GM13976 (cell line): Measurements from ENCODE around the gene PARVB.

Experiments
- DNase-seq: peaks from one replicate; pipeline ENCODE4 v3.0.0; 2012; ENCODE audit warnings: low spot score
- in situ Hi-C: fragments of 300-500 bp; cut with MboI; formaldehyde crosslinking; loops from one replicate; pipeline ENCODE4 v1.12.0; 2022; ENCODE audit warnings: low sequenced_read_pairs, mixed read lengths, inconsistent platforms; ENCODE audit not compliant: unreplicated experiment
- TF ChIP-seq, protein P1 (sequence below): IDR thresholded peaks from 2 replicates; pipeline ENCODE4 v1.5.1; 2012; ENCODE audit warnings: borderline replicate concordance, mild to moderate bottlenecking; ENCODE audit not compliant: insufficient read depth; ENCODE audit errors: extremely low read depth, missing control alignments, control extremely low read depth

PARVB gene

DNA sequence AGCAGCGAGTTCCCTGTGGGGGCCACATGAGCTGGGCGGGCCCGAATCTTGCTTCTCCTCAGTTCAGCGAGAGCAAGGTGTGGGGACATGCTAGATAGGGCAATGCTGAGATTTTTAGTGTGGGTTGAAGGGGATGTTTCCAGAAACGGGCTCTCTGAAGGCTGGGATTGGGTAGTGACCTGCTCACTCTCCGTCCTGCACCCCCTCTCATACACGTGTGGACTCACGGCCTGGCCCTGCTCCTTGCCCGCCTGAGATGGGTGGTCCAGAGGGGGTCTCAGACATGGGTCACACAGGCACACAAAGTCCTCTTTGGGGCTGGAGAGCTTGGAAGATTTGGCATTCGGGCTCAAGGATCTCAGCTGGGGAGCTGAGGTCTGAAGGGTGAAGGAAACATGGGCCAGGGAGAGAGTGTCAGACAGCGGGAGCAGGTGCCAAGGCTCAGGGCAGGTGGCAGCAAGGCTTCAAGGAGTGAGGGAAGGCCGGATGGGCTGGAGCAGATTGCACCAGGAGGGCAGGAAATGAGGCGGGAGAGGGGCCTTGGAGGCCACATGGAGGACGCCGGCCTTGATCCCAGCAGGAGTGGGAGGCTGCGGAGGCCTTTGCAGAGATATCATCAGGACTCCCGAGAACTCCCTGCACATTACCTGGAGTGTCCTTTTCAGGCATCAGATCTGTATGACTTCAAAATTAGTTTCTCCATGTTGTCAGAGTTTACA, 74.1 kb downstream of the PARVB start:
- in situ Hi-C loops = no loop called here
- TF ChIP-seq, protein P1, sequence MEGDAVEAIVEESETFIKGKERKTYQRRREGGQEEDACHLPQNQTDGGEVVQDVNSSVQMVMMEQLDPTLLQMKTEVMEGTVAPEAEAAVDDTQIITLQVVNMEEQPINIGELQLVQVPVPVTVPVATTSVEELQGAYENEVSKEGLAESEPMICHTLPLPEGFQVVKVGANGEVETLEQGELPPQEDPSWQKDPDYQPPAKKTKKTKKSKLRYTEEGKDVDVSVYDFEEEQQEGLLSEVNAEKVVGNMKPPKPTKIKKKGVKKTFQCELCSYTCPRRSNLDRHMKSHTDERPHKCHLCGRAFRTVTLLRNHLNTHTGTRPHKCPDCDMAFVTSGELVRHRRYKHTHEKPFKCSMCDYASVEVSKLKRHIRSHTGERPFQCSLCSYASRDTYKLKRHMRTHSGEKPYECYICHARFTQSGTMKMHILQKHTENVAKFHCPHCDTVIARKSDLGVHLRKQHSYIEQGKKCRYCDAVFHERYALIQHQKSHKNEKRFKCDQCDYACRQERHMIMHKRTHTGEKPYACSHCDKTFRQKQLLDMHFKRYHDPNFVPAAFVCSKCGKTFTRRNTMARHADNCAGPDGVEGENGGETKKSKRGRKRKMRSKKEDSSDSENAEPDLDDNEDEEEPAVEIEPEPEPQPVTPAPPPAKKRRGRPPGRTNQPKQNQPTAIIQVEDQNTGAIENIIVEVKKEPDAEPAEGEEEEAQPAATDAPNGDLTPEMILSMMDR = no peak
- no peak for DNase-seq

DNA sequence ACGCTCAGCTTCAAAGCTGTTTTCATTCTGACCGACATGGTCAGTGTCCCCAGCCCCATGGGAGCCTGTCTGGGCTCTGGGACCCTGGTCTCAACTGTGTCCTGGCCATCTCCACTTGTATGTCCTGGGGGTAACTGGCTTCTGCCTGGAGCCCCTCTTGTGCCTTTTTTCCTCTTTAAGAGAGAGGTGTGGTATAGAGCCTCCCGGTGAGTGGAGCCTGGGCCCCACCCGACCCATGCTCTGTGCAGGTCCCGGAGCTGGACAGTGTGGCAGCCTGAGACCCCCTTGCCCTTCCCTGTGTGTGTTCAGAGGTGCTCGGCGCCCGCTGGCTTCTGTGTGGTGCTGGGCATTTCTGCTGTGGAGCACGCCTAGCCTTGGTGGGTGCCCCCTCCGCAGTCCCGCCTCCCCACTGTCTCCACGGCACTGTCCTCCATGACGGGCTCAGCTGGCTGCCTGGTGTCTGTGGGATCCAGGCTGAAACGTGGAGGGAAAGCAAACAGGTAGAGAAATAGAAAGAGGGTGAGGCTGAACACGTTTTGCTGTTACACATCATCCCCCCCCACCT, 74.9 kb downstream of the PARVB start:
- DNase-seq = no peak
- in situ Hi-C loops = no loop called here

DNA sequence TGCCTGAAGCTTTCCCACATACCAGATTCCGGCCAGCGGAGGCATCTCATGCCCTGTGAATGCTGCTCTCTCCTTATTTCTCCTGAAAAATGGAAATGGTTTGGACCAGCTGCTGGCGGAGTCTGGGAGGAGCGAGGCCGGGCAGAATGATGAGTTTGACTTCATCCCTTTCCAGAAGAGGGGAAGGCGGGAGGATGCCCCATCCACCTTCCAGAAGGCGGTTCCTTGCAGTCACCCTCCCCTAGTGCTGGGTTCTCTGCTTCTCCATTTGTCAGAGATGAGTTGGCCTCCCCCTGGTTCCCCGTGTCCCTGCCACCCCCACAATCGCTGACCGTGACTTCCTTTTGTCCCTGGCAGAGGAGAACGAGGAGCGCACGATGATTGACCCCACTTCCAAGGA, 75.6 kb downstream of the PARVB start:
- in situ Hi-C loops = no loop called here
- TF ChIP-seq, protein P1 = no peak
- no peak for DNase-seq

More for the DNA sequence above, 74.9 kb downstream of the PARVB start:
- TF ChIP-seq, protein P1 = no peak

DNA sequence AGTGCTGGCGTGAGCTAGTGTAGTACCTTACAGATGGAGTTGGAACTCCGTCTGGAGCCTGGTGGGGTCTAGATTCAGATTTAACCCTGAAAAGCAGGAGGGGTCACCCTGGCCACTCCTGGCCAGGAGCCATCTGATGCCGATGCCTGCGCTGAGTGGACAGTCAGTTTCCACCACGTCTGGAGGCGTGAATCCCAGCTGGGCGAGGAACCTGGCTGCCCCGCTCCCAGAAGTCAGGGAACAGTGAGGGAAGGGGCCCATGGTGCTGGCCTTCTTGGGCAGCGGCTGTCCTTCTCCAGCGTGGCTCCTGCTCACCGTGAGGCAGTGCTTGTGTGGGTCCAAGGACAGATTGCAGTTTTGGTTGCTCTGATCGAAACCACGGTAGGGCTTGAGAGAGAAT, 76.3 kb downstream of the PARVB start:
- in situ Hi-C loops = no loop called here
- TF ChIP-seq, protein P1 = no peak
- no peak for DNase-seq

DNA sequence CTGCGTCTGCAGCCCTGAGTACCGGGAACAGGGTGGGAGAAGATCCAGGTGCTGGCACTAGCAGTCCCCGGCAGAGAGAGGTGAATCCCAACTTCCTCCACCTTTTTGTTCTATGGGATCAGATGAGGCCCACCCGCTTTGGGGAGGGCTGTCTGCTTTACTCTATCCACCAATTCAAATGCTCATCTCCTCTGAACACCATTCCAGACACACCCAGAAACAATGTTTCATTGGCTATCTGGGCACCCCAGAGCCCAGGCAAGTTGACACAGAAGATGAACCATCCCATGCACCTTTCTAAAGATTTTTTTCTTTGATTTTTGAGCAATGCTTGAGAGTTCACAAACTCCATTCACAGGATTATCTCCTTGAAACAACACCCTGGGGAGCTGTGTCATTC, 78.0 kb downstream of the PARVB start:
- no peak for DNase-seq
- TF ChIP-seq, protein P1 = no peak
- in situ Hi-C loops = no loop called here

DNA sequence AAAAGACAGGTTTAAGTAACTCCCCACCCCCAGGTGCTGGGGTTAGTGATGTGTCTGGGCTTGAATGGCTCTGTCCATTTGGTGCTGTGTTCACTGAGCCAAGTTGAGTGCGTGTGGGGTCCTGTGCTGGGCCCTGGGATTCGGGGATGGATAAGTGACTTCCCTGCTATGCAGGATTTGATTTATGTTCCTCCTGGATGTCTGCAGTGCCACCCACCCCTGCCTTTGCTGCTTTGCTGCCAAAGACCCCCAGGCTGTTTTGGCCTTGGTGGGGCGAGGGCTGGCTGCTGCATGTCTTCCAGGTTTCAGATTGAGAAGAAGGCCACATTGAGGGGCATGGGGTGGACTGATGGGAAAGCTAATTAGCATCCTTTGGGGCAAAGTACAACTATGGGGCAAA, 78.8 kb downstream of the PARVB start:
- DNase-seq = no peak
- TF ChIP-seq, protein P1 = no peak
- in situ Hi-C loops = no loop called here
